GM18498 (cell line): Measurements from ENCODE around the gene CYB561A3.

Source experiments
- ATAC-seq: cut with Tn5 transposase; IDR thresholded peaks from one replicate; pipeline ENCODE4 v1.9.1; 2021; ENCODE audit warnings: mild to moderate bottlenecking, moderate library complexity; ENCODE audit not compliant: unreplicated experiment

Gene CYB561A3

GRCh38 chr11:61369372-61370348 is 8.0 kb upstream of the CYB561A3 start:
- peak; percentile 61 for ATAC-seq

GRCh38 chr11:61368646-61369045 is 7.0 kb upstream of the CYB561A3 start:
- ATAC-seq, result no peak

- no peak for ATAC-seq
Measured at GRCh38 chr11:61367406-61367805, 5.7 kb upstream of the CYB561A3 start.

GRCh38 chr11:61364012-61364675 is 2.5 kb upstream of the CYB561A3 start:
- no peak for ATAC-seq

DNA sequence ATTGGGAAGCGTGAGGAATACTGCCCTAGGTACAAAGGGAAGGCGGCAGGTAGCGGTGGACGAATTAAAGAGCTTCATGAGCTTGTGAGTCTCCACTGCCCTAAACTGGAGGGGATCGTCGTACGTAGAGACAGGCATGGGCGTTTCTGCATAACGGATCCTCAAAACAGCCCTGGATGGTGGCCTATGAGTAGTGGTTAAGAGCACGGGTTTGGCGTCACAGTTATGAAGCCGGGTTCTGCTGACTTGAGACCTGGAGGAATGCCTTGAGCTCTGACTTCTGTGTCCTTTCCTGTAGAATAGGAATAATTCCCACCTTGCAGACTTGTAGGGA is 827 bp upstream of the CYB561A3 start:
- ATAC-seq, result no peak

- peak; percentile 1 for ATAC-seq
Measured at GRCh38 chr11:61361237-61361740, 393 bp downstream of the CYB561A3 start.

DNA sequence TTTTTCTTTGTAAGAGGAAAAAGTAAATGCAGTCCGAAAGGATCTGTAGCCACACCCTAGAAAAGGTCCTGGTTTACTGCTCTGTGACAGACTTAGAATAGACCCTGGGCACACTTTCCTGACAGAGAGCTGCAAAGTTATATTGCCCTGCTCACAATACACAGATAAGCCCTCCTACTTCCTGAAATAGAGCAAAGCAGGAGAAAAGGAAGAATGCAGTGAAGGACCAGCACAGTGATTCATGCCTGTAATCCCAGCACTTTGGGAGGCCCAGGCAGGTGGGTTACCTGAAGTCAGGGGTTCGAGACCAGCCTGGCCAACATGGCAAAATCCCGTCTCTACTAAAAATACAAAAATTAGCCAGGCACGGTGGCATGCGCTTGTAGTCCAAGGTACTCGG is 2.2 kb downstream of the CYB561A3 start:
- no peak for ATAC-seq

DNA sequence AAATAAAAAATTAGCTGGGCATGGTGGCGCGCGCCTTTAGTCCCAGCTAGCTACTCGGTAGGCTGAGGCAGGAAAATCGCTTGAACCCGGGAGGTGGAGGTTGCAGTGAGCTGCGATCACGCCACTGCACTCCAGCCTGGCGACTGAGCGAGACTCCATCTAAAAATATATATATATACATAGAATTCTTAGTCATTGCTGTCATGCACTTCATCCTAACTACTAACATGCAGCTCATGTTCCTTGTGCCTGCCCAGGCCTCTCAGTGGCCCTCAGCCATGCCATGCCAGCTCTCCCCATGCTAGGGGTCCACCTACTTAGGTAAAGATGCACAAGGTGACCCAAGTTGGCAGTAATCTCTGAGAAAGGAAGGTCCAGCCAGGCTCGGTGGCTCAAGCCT is 3.1 kb downstream of the CYB561A3 start:
- no peak for ATAC-seq

- ATAC-seq, result no peak
Measured at GRCh38 chr11:61357894-61358239, 3.8 kb downstream of the CYB561A3 start.

- ATAC-seq, result peak; percentile 43
Measured at GRCh38 chr11:61357233-61357893, 4.3 kb downstream of the CYB561A3 start.

GRCh38 chr11:61356706-61357105 is 5.0 kb downstream of the CYB561A3 start:
- no peak for ATAC-seq

DNA sequence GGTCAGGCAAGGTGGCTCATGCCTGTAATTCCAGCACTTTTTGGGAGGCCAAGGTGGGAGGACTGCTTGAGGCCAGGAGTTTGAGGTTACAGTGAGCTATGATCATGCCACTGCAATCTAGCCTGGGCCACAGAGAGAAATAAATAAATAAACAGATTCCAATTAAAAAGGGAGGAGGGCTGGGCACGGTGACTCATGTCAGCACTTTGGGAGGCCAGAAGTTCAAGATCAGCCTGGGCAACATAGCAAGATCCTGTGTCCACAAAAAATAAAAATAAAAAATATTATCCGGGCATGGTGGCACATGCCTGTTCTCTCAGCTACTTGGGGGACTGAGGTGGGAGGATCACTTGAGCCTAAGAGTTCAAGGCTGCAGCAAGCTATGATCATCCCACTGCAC is 7.5 kb downstream of the CYB561A3 start:
- ATAC-seq, result no peak

DNA sequence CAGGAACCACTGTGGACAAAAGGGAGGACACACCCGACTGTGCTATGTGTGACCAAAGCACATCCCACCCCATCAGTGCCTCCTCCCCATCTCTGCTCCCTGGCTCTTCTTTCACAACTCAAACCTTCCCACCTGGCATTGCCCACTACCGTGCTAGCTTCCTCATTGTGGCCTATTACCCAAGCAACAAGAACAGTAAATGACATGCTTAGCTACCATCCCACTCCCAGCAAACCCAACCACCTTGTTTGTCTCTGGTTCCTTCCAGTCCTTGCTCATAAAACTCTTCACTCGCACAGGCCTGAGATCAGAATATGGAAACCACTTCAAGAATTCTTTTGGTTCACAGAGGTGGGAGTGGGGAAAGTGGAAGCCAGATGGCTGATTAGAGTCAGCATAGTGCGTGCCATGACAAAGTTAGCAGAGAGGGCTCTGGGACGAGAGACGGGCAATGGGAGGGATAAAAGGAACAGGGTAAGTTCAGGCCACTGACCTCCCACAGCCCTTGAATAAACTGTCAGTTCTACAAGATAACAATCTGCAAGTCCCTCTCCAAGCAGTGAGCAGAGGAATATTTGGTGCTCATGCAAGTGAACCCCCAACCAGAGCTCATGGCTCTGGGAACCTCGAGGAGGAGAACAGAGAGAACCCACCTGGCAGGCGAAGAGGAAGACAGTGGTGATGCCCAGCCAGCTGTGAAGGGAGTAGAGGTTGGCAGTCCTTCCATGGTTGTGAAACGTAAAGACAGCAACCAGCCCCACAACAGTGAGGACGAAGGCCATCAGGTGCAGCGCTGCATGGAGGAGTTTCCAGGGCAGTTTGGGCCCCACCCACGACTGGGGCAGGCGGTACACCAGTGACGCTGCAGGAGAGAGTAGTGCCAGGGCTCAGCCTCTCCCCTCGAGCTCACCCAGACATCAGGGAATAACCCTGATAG is 8.3 kb downstream of the CYB561A3 start:
- ATAC-seq, result no peak

- ATAC-seq, result no peak
Measured at GRCh38 chr11:61352038-61352437, 9.6 kb downstream of the CYB561A3 start.

- ATAC-seq, result no peak
Measured at GRCh38 chr11:61350803-61351202, 10.9 kb downstream of the CYB561A3 start.

DNA sequence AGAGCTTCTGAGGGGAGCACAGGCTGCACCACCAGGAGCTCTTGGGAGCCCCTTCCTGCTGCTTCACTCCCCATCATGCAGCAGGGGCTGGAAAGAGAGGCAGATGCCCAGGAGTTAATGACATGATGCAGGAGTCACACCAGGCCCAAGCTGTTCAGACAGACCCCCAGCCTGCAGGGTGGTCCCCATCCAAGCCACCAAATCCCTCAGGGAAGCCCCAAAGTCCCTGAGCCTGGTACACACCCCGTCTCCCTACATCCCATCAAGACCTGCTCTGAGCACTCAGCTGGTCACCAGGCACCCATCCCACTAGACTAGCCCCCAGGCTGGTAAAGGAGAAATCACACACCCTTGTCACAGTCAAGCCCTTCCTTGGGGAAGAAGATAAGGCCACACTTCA is 11.3 kb downstream of the CYB561A3 start:
- no peak for ATAC-seq

GRCh38 chr11:61349916-61350315 is 11.8 kb downstream of the CYB561A3 start:
- ATAC-seq, result no peak

DNA sequence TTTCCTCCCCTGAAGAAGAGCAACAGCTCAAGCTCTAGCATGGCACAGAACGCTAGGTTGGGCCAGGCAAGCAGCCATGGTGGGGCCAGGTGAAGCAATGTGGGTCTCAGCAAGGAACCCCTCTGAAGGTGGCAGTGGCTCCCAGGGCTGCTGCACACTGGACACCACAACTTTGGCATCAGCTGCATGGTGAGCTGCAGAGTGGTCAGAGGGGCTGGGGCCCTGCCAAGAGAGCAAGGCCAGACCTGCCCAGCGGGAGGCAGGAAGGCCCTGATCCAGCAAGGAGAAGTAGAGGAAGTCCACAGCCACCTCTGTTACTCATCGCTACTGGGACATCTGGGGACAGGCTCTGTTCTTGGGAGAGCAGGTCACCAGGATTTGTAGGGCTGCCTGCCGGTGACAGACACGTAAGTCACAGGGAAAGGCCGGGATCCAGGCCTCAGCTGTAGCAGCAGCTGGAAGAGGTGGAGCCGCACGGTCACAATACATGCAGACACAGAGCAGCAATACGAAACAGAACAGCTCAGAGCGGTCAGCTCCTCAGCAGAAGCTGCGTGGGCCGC is 12.4 kb downstream of the CYB561A3 start:
- ATAC-seq, result no peak

DNA sequence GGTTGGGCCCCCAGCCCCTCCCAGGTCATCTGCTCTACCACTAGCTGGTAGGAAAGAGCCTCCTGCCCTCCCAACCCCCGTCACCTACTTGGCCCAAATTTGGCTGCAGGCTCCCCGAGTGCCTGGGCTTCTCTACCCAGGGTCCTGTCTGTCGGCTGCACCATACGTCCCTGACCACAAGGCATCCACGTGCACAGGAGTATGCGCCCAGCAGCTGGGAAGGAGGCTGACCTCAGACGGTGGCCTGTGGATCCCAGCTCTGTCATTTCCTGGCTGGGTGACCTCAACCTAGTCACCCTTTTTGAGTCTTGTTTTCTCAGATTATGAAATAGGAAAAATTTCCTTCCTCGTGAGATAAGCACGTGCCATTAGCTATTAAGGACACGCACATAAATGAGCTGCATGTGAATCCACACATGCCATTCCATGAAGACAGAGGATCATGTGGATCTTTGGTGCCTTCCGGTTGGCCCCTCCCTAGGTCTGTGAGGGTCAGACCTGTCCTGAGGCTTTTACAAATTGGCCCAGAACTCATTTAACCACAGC is 13.7 kb downstream of the CYB561A3 start:
- ATAC-seq, result no peak
